K562 (cell line): ENCODE measurements around the gene CPED1. TPM values are rescaled to one million over a fixed set of nuclear protein-coding genes. Genes with fewer than 3 reads are reported as not detected.

Experiments used
- ATAC-seq: fragments of 200-7000 bp; cut with Tn5 transposase; 3 replicates; pipeline ENCODE4 v1.9.1; 2020; ENCODE audit warnings: moderate library complexity
- BruUV-seq: library from RNA; stranded (reverse); fragments of 400-500 nt; replicated peaks from 2 replicates; lab custom pipeline; 2021; lab: Mats Ljungman, UMichigan
- CTCF ChIA-PET: fragments of 300-600 bp; formaldehyde crosslinking; extraction: SDS; loops from one replicate; lab custom pipeline; 2021; ENCODE audit warnings: low intra/inter-chr PET ratio; lab: Yijun Ruan, JAX
- POLR2A ChIA-PET: fragments of 300-600, 350-650 bp; sonication (Branson Sonifier 250); formaldehyde crosslinking; extraction: SDS; loops from one replicate; lab custom pipeline; 2021; ENCODE audit warnings: antibody characterized with exemption, inconsistent platforms; lab: Yijun Ruan, JAX
- DNase-seq, 4 experiments: peaks; one replicate each; pipeline versions ENCODE4 v3.0.0 to v3.0.0-alpha.2; 2011 to 2018; ENCODE audit warnings: low spot score in 3 of 4, mixed read lengths in 3 of 4; ENCODE audit errors: extremely low read depth in 1 of 4
- FAIRE-seq: peaks from 2 replicates; lab custom pipeline; 2011; peaks lifted over from hg19 to GRCh38; lab: Jason Lieb, UNC
- H2AFZ ChIP-seq: 2 replicates; pipeline ENCODE4 v1.6.0; 2011; ENCODE audit warnings: low read depth, low read length, control low read depth, inconsistent platforms
- H3K27ac ChIP-seq: fragments of 200-600 bp; 3 replicates; pipeline ENCODE4 v1.8.0; 2011; ENCODE audit warnings: low read depth, mild to moderate bottlenecking, control low read depth, inconsistent platforms, low read length, moderate library complexity, mixed read lengths; ENCODE audit errors: extremely low read depth
- H3K27me3 ChIP-seq, 2 experiments: fragments of 300-600 bp in 1 of 2; 2 replicates in 1 of 2; 3 replicates in 1 of 2; pipeline versions ENCODE4 v1.6.0 to v1.8.0; 2011; ENCODE audit warnings: inconsistent platforms in 2 of 2, low read length in 2 of 2, mild to moderate bottlenecking in 1 of 2, mixed read lengths in 1 of 2, moderate library complexity in 1 of 2; ENCODE audit not compliant: control insufficient read depth in 2 of 2, insufficient read depth in 2 of 2
- H3K36me3 ChIP-seq: fragments of 300-600 bp; 3 replicates; pipeline ENCODE4 v1.8.0; 2011; ENCODE audit warnings: mild to moderate bottlenecking, low read length, inconsistent platforms; ENCODE audit not compliant: control insufficient read depth, insufficient read depth
- H3K4me1 ChIP-seq, 2 experiments: fragments of 200-600 bp in 1 of 2; replicated peaks in 1 of 2; 2 replicates in 1 of 2; 3 replicates in 1 of 2; pipeline versions ENCODE4 v1.5.1 to v1.8.0; 2011; ENCODE audit warnings: inconsistent platforms in 2 of 2, low read length in 2 of 2, mild to moderate bottlenecking in 1 of 2, mixed read lengths in 1 of 2, moderate library complexity in 1 of 2; ENCODE audit not compliant: control insufficient read depth in 2 of 2, insufficient read depth in 2 of 2
- H3K4me2 ChIP-seq: 2 replicates; pipeline ENCODE4 v1.6.1; 2011; ENCODE audit warnings: low read length, control low read depth, inconsistent platforms, mixed read lengths; ENCODE audit not compliant: insufficient read depth
- H3K4me3 ChIP-seq: fragments of 200-600 bp; sonication (generic), shearing (Covaris generic); 2 replicates; pipeline ENCODE4 v1.5.1; 2016; ENCODE audit warnings: control low read depth, inconsistent platforms
- H3K79me2 ChIP-seq: fragments of 200-600 bp; 3 replicates; pipeline ENCODE4 v1.8.0; 2011; ENCODE audit warnings: low read length, inconsistent platforms; ENCODE audit not compliant: control insufficient read depth, insufficient read depth
- H3K9ac ChIP-seq, 2 experiments: 2 replicates each; pipeline versions ENCODE4 v1.6.0 to v1.6.1; 2011; ENCODE audit warnings: low read depth in 2 of 2, low read length in 2 of 2, control low read depth in 1 of 2, inconsistent platforms in 1 of 2, mild to moderate bottlenecking in 1 of 2, mixed read lengths in 1 of 2; ENCODE audit not compliant: insufficient read depth in 1 of 2
- H3K9me1 ChIP-seq: one replicate; pipeline ENCODE4 v1.6.0; 2011; ENCODE audit warnings: inconsistent platforms, mild to moderate bottlenecking, low read length, moderate library complexity; ENCODE audit not compliant: control insufficient read depth, insufficient read depth
- H3K9me3 ChIP-seq: replicated peaks from 2 replicates; pipeline ENCODE4 v1.5.1; 2011; ENCODE audit warnings: low read depth, low read length, inconsistent platforms; ENCODE audit not compliant: control insufficient read depth, insufficient read depth
- H4K20me1 ChIP-seq: replicated peaks from 2 replicates; pipeline ENCODE4 v1.6.1; 2011; ENCODE audit warnings: low read length, inconsistent platforms, mixed read lengths; ENCODE audit not compliant: control insufficient read depth, insufficient read depth
- CBX1 ChIP-seq: sonication (generic); IDR thresholded peaks from 2 replicates; pipeline ENCODE4 v1.6.1; 2016; ENCODE audit warnings: antibody characterized with exemption, low read depth, mild to moderate bottlenecking
- DIDO1 ChIP-seq: fragments of 450-650 bp; IDR thresholded peaks from 2 replicates; pipeline ENCODE4 v1.6.1; 2016; ENCODE audit warnings: low read depth, missing biosample characterization, missing genetic modification characterization
- FOXK1 ChIP-seq: sonication (generic); formaldehyde crosslinking; IDR thresholded peaks from 2 replicates; pipeline ENCODE4 v1.8.0; 2022; ENCODE audit warnings: missing genetic modification reagents, mild to moderate bottlenecking, borderline replicate concordance
- HNRNPK ChIP-seq: fragments of 200-400 bp; formaldehyde crosslinking; IDR thresholded peaks from one replicate; pipeline ENCODE4 v1.6.1; 2018; ENCODE audit warnings: mild to moderate bottlenecking, low read depth, low read length; ENCODE audit not compliant: poor library complexity, severe bottlenecking
- MEIS2 ChIP-seq: fragments of 450-650 bp; IDR thresholded peaks from 2 replicates; pipeline ENCODE4 v1.6.1; 2014; ENCODE audit warnings: mild to moderate bottlenecking; ENCODE audit not compliant: partially characterized antibody
- NFATC3 ChIP-seq: fragments of 450-650 bp; IDR thresholded peaks from 2 replicates; pipeline ENCODE4 v1.6.1; 2017; ENCODE audit warnings: mild to moderate bottlenecking
- TAF1 ChIP-seq: IDR thresholded peaks from 2 replicates; pipeline ENCODE4 v1.6.1; 2011; ENCODE audit warnings: mild to moderate bottlenecking, low read length, moderate library complexity; ENCODE audit not compliant: insufficient read depth, control insufficient read depth, severe bottlenecking; ENCODE audit errors: extremely low read depth
- THRAP3 ChIP-seq: fragments of 450-650 bp; IDR thresholded peaks from 2 replicates; pipeline ENCODE4 v1.6.1; 2016; ENCODE audit warnings: mild to moderate bottlenecking, inconsistent platforms, borderline replicate concordance
- TRIM28 ChIP-seq: fragments of 450-650 bp; IDR thresholded peaks from 2 replicates; pipeline ENCODE4 v1.6.1; 2017
- ZFP30 ChIP-seq: fragments of 250-450 bp; sonication (Bioruptor Pico); IDR thresholded peaks from 2 replicates; pipeline ENCODE4 v1.8.0; 2022; ENCODE audit warnings: moderate library complexity, mild to moderate bottlenecking, inconsistent platforms, borderline replicate concordance
- ZNF197 ChIP-seq: fragments of 200-800 bp; sonication (Bioruptor generic); IDR thresholded peaks from 2 replicates; pipeline ENCODE4 v1.6.1; 2016; ENCODE audit warnings: low read depth, missing genetic modification characterization, missing compliant biosample characterization
- ZNF24 ChIP-seq: fragments of 450-650 bp; IDR thresholded peaks from 2 replicates; pipeline ENCODE4 v1.6.1; 2016
- WGBS: fragments of 100-300 bp; shearing (Covaris generic); methylation state at CpG from one replicate; pipeline ENCODE4 v1.1.6; 2016; ENCODE audit warnings: low coverage, mixed read lengths; ENCODE audit not compliant: insufficient coverage; ENCODE audit errors: missing lambda C conversion rate; 5-methylcytosine and 5-hydroxymethylcytosine counted together
- in situ Hi-C: fragments of 300-500 bp; cut with MboI; formaldehyde crosslinking; loops from 4 replicates; pipeline ENCODE4 v1.15.0; 2018; ENCODE audit warnings: inconsistent platforms, mixed read lengths
- intact Hi-C: fragments of 100-400 bp; cut with micrococcal nuclease; formaldehyde crosslinking; loops from 2 replicates; pipeline ENCODE4 v1.14.2; 2022
- polyA plus RNA-seq, 8 experiments: library from polyadenylated mRNA; depleted of rRNA in 4 of 8; stranded (reverse) in 5 of 8; unstranded in 3 of 8; fragments of >200 nt; fragmentation: Nextera tagmentation in 2 of 8; fragmentation: Illumina TruSeq in 1 of 8; extraction: Ambion mirVana in 2 of 8; extraction: Trizol in 1 of 8; gene quantifications; 2 replicates each; pipeline versions ENCODE4 v1.2.1 to v1.2.3, GENCODE V29; 2011 to 2014; ENCODE audit warnings: inconsistent platforms in 1 of 8, missing spikeins in 1 of 8
- total RNA-seq, 7 experiments: library from RNA; depleted of rRNA in 6 of 7; stranded (reverse); fragments of >200 nt in 6 of 7; fragmentation: Illumina TruSeq in 2 of 7; extraction: Trizol in 2 of 7; gene quantifications; 2 replicates each; pipeline versions ENCODE4 v1.2.1 to v1.2.3, GENCODE V29; 2011 to 2021; ENCODE audit warnings: low replicate concordance in 1 of 7
- TF ChIP-seq, protein P1 (sequence below): fragments of 450-650 bp; IDR thresholded peaks from 2 replicates; pipeline ENCODE4 v1.6.1; 2018; ENCODE audit warnings: mild to moderate bottlenecking, low read depth; ENCODE audit not compliant: partially characterized antibody
- TF ChIP-seq, protein P2 (sequence below): sonication (generic); formaldehyde crosslinking; IDR thresholded peaks from 2 replicates; pipeline ENCODE4 v1.8.0; 2023; ENCODE audit warnings: mild to moderate bottlenecking, missing genetic modification reagents
- TF ChIP-seq, protein P3 (sequence below): fragments of 250-450 bp; sonication (Bioruptor Pico); IDR thresholded peaks from 2 replicates; pipeline ENCODE4 v1.5.1; 2021; ENCODE audit warnings: mild to moderate bottlenecking
- TF ChIP-seq, protein P4 (sequence below): sonication (generic); formaldehyde crosslinking; IDR thresholded peaks from 2 replicates; pipeline ENCODE4 v1.9.0; 2022; ENCODE audit warnings: mild to moderate bottlenecking, missing genetic modification reagents

Gene CPED1
- total and polyA plus RNA-seq, 9 of the 15 experiments (the other 6 are each of a cell fraction or from before 2014, with no cell fraction given): 195 to 393 (median 290) TPM

DNA sequence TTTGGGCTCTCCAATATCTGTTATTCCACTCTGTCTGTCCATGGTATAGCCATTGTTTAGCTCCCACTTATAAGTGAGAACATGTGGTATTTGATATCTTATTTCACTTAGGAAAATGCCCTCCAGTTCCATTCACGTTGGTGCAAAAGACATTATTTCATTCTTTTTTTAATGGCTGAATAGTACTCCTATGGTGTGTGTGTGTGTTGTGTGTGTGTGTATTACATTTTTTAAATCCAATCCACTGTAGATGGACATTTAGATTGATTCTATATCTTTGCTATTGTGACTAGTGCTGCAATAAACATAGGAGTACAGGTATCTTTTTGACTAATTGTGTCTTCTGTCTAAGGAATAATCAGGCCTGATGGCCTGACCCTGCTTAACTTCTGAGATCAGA lies 7.4 kb upstream of the CPED1 start:
- no peaks in the 10 kb centered on the region for H4K20me1 ChIP-seq
- H3K36me3 ChIP-seq: peaks cover 6% of the 10 kb centered on the region; the same call in 2 of the 3 replicates
- no peak overlapping the region for H3K9ac ChIP-seq
- in situ Hi-C loops (no loop called here), intact Hi-C loops (loop anchor here (10.0 kb wide), 2 partner anchors 414 to 564 kb away; partner anchors contain the start of gene FAM3C)
- H2AFZ ChIP-seq: peak overlapping the region; percentile 2; the same call in 1 of the 2 replicates
- no peak overlapping the region for H3K27ac ChIP-seq
- no peaks in the 10 kb centered on the region for H3K9me3 ChIP-seq
- no peaks in the 10 kb centered on the region for H3K79me2 ChIP-seq
- peaks cover 7 to 32% of the 10 kb centered on the region in 2 experiments for H3K4me1 ChIP-seq
- ChIA-PET POLR2A (interaction anchor here (0.9 kb wide), 1 partner anchor 9 kb away, joined by 4 read pairs; no protein-coding TSS in a partner anchor), CTCF (no interaction called here)
- no TSS peak for BruUV-seq
- no peaks in the 10 kb centered on the region for H3K9me1 ChIP-seq
- DNase-seq: no peak
- ATAC-seq: no peak
- 63% methylated on average over 1 of the region's 1 CpG for WGBS
- FAIRE-seq: no peak
- no peak overlapping the region for H3K4me3 ChIP-seq
- no peak overlapping the region for H3K4me2 ChIP-seq
- no peaks in the 10 kb centered on the region for H3K27me3 ChIP-seq
- TF ChIP-seq ZNF197 (no peak), TAF1 (no peak), ZFP30 (CRISPR knock-in tag) (no peak), HNRNPK (no peak), TRIM28 (no peak), NFATC3 (no peak), FOXK1 (no peak), MEIS2 (no peak), CBX1 (no peak), DIDO1 (tag) (no peak), THRAP3 (no peak), ZNF24 (no peak)
- TF ChIP-seq, protein P1, sequence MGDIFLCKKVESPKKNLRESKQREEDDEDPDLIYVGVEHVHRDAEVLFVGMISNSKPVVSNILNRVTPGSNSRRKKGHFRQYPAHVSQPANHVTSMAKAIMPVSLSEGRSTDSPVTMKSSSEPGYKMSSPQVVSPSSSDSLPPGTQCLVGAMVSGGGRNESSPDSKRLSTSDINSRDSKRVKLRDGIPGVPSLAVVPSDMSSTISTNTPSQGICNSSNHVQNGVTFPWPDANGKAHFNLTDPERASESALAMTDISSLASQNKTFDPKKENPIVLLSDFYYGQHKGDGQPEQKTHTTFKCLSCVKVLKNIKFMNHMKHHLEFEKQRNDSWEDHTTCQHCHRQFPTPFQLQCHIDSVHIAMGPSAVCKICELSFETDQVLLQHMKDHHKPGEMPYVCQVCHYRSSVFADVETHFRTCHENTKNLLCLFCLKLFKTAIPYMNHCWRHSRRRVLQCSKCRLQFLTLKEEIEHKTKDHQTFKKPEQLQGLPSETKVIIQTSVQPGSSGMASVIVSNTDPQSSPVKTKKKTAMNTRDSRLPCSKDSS: no peak
- TF ChIP-seq, protein P2, sequence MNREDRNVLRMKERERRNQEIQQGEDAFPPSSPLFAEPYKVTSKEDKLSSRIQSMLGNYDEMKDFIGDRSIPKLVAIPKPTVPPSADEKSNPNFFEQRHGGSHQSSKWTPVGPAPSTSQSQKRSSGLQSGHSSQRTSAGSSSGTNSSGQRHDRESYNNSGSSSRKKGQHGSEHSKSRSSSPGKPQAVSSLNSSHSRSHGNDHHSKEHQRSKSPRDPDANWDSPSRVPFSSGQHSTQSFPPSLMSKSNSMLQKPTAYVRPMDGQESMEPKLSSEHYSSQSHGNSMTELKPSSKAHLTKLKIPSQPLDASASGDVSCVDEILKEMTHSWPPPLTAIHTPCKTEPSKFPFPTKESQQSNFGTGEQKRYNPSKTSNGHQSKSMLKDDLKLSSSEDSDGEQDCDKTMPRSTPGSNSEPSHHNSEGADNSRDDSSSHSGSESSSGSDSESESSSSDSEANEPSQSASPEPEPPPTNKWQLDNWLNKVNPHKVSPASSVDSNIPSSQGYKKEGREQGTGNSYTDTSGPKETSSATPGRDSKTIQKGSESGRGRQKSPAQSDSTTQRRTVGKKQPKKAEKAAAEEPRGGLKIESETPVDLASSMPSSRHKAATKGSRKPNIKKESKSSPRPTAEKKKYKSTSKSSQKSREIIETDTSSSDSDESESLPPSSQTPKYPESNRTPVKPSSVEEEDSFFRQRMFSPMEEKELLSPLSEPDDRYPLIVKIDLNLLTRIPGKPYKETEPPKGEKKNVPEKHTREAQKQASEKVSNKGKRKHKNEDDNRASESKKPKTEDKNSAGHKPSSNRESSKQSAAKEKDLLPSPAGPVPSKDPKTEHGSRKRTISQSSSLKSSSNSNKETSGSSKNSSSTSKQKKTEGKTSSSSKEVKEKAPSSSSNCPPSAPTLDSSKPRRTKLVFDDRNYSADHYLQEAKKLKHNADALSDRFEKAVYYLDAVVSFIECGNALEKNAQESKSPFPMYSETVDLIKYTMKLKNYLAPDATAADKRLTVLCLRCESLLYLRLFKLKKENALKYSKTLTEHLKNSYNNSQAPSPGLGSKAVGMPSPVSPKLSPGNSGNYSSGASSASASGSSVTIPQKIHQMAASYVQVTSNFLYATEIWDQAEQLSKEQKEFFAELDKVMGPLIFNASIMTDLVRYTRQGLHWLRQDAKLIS: no peak
- TF ChIP-seq, protein P3, sequence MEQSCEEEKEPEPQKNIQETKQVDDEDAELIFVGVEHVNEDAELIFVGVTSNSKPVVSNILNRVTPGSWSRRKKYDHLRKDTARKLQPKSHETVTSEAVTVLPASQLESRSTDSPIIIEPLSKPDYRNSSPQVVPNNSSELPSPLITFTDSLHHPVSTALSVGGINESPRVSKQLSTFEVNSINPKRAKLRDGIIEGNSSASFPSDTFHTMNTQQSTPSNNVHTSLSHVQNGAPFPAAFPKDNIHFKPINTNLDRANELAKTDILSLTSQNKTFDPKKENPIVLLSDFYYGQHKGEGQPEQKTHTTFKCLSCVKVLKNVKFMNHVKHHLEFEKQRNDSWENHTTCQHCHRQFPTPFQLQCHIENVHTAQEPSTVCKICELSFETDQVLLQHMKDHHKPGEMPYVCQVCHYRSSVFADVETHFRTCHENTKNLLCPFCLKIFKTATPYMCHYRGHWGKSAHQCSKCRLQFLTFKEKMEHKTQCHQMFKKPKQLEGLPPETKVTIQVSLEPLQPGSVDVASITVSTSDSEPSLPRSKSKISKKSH: no peak
- TF ChIP-seq, protein P4, sequence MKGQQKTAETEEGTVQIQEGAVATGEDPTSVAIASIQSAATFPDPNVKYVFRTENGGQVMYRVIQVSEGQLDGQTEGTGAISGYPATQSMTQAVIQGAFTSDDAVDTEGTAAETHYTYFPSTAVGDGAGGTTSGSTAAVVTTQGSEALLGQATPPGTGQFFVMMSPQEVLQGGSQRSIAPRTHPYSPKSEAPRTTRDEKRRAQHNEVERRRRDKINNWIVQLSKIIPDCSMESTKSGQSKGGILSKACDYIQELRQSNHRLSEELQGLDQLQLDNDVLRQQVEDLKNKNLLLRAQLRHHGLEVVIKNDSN (CRISPR knock-in tag): no peak
